HG03469 (cell line): ENCODE measurements around the gene HIP1.
A peak's percentile ranks its signal among the peaks of the same experiment; 100 is the strongest.
"Not testable (repeated sequence)": the region's sequence is repeated elsewhere in the genome, so short reads cannot be mapped to it uniquely, and the experiment has no call there.

Source experiments
- ATAC-seq: cut with Tn5 transposase; IDR thresholded peaks from one replicate; pipeline ENCODE4 v1.9.1; 2021; ENCODE audit warnings: mild to moderate bottlenecking, moderate library complexity, moderate number of reproducible peaks; ENCODE audit not compliant: unreplicated experiment

Gene HIP1

GRCh38 chr7:75687246-75688088 lies 51.3 kb downstream of the HIP1 start:
- ATAC-seq = no peak

DNA sequence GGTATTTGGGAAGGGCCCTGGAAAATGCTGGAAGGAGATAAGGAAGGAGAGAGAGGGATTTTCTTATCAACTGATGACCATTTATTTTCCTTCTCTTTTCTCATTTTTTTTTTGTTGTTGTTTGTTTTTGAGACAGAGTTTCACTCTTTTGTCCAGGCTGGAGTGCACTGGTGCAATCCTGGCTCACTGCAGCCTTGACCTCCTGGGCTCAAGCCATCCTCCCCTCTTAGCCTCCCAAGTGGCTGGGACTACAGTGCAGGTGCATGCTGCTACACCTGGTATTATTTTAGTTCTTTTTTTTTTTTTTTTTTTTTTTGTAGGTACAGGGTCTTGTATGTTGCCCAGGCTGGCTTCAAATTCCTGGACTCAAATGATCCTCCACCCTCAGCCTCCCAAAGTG lies 52.2 kb downstream of the HIP1 start:
- no peak for ATAC-seq

GRCh38 chr7:75682052-75682451 lies 56.7 kb downstream of the HIP1 start:
- ATAC-seq = not testable (repeated sequence)

GRCh38 chr7:75679060-75679459 lies 59.7 kb downstream of the HIP1 start:
- ATAC-seq = no peak

GRCh38 chr7:75669579-75669978 lies 69.2 kb downstream of the HIP1 start:
- ATAC-seq = no peak

DNA sequence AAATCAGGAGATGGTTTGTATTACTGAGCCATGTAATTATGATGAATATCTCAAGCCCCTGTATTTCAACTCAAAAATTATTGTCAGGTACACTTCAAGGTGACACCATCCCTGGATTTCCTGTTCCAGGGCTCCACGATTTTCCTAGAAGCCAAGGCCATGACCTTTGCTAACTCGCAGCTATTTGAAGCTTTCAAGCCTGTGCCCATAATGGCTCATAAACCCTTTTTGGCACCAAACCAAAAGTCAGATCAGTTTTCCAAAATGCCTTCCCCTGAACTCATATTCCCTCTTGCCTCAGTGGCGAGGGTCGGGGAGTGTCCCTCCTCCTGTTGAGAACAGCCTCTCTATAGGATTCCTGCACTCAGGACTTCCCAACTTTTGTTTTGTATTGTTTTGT lies 70.8 kb downstream of the HIP1 start:
- no peak for ATAC-seq

DNA sequence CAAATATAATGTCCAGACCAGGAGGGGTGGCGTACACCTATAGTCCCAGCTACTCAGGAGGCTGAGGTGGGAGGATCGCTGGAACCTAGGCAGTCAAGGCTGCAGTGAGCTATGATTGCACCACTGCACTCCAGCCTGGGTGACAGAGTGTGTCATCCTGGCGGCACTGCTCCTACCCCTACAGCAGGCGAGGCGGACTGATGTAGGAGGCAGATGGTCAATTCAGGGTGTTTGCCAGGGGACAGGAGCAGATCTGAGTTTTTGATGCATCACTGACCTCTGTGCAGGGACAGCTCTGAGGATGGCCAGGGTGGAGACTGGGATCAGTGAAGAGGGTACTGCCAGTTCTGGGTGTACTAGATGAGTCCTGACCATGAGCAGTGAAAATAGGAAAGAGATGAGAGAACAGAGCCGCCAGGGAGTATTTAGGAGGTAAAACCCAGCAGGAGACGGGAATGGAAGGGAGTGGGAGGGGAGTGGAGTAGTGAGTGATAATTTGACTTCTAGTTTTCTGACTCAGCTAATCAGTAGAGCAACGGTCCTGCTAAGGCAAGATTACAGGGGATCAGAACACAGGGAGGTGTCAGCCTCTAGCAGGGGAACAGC lies 75.3 kb downstream of the HIP1 start:
- peak; percentile 37 for ATAC-seq

- peak; percentile 68 for ATAC-seq
Measured at GRCh38 chr7:75662579-75663301, 76.0 kb downstream of the HIP1 start.

GRCh38 chr7:75660566-75661215 lies 78.0 kb downstream of the HIP1 start:
- no peak for ATAC-seq

GRCh38 chr7:75658802-75659201 lies 79.9 kb downstream of the HIP1 start:
- no peak for ATAC-seq

GRCh38 chr7:75658369-75658768 lies 80.4 kb downstream of the HIP1 start:
- ATAC-seq = no peak

- ATAC-seq = no peak
Measured at GRCh38 chr7:75657866-75658265, 80.9 kb downstream of the HIP1 start.

DNA sequence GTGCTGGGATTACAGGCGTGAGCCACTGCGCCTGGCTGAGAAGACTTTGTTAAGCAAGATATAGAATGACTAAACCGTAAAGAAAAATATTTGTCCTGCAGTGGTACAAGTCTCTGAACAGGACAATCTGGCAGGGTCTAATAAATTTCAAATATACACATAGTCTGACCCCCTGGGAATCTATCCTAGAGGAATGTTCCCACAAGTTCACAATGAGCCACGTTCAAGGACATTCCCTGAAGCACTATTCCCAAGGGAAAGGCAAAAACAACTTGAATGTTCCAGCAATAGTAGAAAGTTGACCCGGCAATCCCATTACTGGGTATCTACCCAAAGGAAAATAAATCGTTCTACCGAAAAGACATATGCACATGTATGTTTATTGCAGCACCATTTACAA lies 82.0 kb downstream of the HIP1 start:
- no peak for ATAC-seq

GRCh38 chr7:75655536-75655935 lies 83.2 kb downstream of the HIP1 start:
- no peak for ATAC-seq

DNA sequence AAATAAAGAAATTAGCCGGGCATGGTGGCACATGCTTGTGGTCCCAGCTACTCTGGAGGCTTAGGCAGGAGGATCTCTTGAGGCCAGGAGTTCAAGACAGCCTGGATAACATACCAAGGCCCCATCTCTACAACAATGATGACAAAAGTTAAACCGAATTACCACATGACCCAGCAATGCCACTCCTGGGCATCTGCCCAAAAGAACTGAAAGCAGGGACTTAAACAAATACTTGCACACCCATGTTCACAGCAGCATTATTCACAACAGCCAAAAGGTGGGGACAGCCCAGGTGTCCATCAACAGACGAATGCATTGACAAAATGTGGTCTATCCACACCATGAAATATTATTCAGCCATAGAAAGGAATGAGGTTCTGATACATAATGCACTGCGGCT lies 83.9 kb downstream of the HIP1 start:
- no peak for ATAC-seq

GRCh38 chr7:75653651-75654050 lies 85.1 kb downstream of the HIP1 start:
- no peak for ATAC-seq

GRCh38 chr7:75652788-75653187 lies 86.0 kb downstream of the HIP1 start:
- ATAC-seq = no peak

GRCh38 chr7:75650681-75651080 lies 88.1 kb downstream of the HIP1 start:
- no peak for ATAC-seq

DNA sequence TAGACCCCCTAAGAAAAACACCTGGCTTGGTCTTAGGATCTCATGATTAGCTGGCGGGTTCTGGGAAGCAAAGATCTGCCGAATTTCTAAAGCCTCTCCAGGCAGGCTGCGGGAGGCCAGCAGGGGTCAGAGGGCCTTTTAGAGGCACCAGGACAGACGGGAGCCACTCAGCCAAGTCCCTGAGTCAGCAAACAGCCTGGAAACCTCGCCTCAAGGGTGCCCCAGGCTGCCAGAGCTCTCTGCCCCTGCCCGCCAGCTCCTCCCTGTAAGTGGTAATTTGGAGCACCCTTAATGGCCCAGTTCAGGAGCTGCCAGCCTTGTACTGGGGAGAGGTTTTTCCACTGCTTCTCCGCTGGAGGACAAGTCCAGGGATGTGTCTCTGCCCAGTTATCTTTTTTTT lies 88.7 kb downstream of the HIP1 start:
- ATAC-seq = no peak

DNA sequence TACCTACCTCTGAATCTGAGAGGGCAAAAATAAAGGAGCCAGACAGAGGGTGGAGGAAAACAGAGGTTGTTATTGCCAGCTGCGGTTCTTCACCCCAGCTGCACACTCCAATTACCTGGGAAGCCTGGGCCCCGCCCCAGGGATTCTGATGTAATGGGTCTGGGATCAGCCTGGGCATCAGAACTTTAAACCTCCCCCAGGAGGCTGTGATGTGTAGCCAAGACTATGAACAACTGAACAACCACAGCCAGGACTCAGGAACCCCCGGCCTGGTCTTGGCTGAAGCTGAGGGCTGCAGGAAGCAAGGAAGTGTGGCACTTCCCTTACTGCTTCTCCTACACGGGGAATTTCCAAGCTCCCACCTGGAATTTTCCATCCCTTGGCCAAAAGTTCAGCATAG lies 89.3 kb downstream of the HIP1 start:
- no peak for ATAC-seq

GRCh38 chr7:75647709-75648438 lies 90.9 kb downstream of the HIP1 start:
- no peak for ATAC-seq
